ENCODE measurements around the gene MAMLD1. TPM values are rescaled to one million over a fixed set of nuclear protein-coding genes. Genes with fewer than 3 reads are reported as not detected.

The MAMLD1 gene
- total and polyA plus RNA-seq, 9 of the 15 experiments (the other 6 are each of a cell fraction or from before 2014, with no cell fraction given), result 0.12 to 0.18 TPM; not detected in 7

DNA sequence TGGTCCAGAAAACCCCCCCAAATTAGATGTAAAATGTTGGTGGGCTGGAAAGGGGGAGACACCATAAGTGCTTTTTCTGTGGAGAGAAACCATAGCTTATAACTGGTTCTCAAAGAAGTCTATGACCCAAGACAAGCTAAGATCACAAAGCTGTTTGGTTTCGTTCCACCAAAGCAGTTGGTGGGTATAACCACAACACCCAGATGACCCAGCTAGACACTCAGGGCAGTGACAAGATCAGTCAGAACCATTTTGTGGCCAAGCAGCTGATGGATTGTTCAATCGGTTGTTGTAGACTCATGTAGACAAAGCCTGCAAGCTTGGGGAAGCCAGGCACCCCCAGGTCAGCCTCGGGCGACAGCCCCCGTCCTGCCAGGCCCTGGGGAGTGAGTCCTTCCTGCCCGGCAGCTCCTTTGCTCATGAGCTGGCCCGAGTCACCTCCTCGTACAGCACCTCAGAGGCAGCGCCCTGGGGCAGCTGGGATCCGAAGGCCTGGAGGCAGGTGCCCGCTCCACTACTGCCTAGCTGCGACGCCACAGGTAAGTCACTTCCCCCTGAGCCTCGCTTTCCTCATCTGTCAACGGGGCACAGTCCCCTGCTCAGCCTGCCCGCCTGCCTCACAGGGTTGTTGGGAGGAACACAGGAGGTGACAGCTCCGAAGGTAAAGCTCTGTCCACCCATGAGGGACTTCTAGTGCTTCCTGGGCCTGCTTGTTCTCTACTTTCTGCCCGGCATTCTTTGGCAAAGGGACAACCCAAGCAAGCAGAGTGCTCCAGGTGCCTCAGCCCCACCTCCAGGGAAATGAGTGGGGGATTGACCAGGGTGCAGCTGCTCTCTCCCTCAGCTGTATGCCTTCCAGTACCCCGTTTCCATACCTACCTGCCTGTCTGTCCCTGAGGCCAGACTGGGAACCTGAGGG, 140.1 kb downstream of the MAMLD1 start (continued):
- TF ChIP-seq ZNF699 (CRISPR knock-in tag; IDR thresholded peaks at IDR 0.05; ENCODE audit: insufficient replicate concordance) (no peak), CHD1 (IDR thresholded peaks at IDR 0.05; ENCODE audit: low read length) (no peak), KLF10 (CRISPR knock-in tag; IDR thresholded peaks at IDR 0.05) (no peak), ZNF76 (CRISPR knock-in tag; IDR thresholded peaks at IDR 0.05; ENCODE audit: borderline replicate concordance) (no peak), TCF7 (IDR thresholded peaks at IDR 0.05; ENCODE audit: borderline replicate concordance) (no peak), PTRF (tag; IDR thresholded peaks at IDR 0.05) (no peak), YY1 (IDR thresholded peaks at IDR 0.05; ENCODE audit: borderline replicate concordance in 1 of 3, control insufficient read depth in 1 of 3, extremely low read depth in 1 of 3, insufficient read depth in 3 of 3, insufficient read length in 1 of 3, insufficient replicate concordance in 2 of 3, low read depth in 1 of 3, low read length in 2 of 3) (no peak), SUPT5H (IDR thresholded peaks at IDR 0.05) (no peak)
- TF ChIP-seq, protein P1, sequence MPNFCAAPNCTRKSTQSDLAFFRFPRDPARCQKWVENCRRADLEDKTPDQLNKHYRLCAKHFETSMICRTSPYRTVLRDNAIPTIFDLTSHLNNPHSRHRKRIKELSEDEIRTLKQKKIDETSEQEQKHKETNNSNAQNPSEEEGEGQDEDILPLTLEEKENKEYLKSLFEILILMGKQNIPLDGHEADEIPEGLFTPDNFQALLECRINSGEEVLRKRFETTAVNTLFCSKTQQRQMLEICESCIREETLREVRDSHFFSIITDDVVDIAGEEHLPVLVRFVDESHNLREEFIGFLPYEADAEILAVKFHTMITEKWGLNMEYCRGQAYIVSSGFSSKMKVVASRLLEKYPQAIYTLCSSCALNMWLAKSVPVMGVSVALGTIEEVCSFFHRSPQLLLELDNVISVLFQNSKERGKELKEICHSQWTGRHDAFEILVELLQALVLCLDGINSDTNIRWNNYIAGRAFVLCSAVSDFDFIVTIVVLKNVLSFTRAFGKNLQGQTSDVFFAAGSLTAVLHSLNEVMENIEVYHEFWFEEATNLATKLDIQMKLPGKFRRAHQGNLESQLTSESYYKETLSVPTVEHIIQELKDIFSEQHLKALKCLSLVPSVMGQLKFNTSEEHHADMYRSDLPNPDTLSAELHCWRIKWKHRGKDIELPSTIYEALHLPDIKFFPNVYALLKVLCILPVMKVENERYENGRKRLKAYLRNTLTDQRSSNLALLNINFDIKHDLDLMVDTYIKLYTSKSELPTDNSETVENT (CRISPR knock-in tag; IDR thresholded peaks at IDR 0.05), result no peak

Data from K562 (cell line).